Muscle layer of colon (tissue), 2 donors: ENCODE data around the gene RPTOR.
A peak's percentile ranks its signal among the peaks of the same experiment; 100 is the strongest.

ENCODE experiments used
- H3K27ac ChIP-seq: one replicate; pipeline ENCODE4 v1.7.0; 2013; ENCODE audit warnings: low read depth, mild to moderate bottlenecking, low read length, moderate library complexity
- H3K27me3 ChIP-seq, 2 donors: one replicate each; pipeline ENCODE4 v1.7.0; 2013; ENCODE audit warnings: low read length in 2 of 2, mild to moderate bottlenecking in 2 of 2; ENCODE audit not compliant: insufficient read depth in 2 of 2, control insufficient read depth in 1 of 2
- H3K36me3 ChIP-seq: one replicate; pipeline ENCODE4 v1.7.0; 2013; ENCODE audit warnings: mild to moderate bottlenecking, low read length; ENCODE audit not compliant: insufficient read depth
- H3K4me1 ChIP-seq: one replicate; pipeline ENCODE4 v1.7.0; 2013; ENCODE audit warnings: mild to moderate bottlenecking, low read length; ENCODE audit not compliant: insufficient read depth
- H3K4me3 ChIP-seq, 2 donors: one replicate each; pipeline ENCODE4 v1.7.0; 2013; ENCODE audit warnings: low read length in 2 of 2, low read depth in 1 of 2, mild to moderate bottlenecking in 1 of 2, moderate library complexity in 1 of 2
- H3K9ac ChIP-seq: one replicate; pipeline ENCODE4 v1.7.0; 2013; ENCODE audit warnings: low read length
- H3K9me3 ChIP-seq: one replicate; pipeline ENCODE4 v1.7.0; 2013; ENCODE audit warnings: mild to moderate bottlenecking, low read length
- donor health status: abdominal sarcoma.
- donor health status: Adenocarcinoma of cecum.

Gene RPTOR

DNA sequence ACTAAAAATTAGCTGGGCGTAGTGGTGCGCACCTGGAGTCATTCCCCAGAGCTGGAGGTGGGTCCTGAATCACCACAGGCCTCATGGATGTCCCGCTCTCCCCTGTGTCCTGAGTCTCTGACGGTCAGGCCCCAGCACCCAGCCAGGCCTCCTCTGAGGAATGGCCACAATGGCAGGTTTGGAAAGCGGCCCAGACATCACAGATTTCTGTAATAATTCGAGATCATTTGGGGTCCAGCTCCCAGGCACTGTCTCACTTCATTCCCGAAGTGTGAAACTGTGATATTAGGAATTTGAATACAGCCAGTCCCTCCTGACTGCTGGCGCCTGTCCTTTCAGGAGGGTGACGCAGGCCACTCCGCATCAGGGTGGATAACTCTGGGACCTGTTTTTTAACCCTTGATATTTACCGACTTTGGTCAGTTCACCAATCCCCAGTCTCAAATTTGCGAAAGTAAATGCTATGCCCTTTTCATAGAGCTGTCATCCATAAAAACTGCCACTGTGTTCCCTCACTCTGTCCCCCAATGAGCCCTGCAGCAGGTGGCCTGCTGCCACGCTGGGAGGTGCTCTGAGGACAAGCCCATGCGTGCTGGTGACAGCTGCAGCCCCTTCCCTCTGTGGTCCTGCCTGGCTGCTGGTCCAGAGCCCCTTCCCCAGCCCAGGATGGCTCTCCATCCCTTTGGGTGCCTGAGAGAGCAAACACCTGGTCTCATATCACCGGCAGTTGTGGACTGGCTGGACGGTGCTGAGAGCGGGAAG lies 28.3 kb upstream of the RPTOR start:
- H3K4me3 ChIP-seq: no peak overlapping the region
- no peak overlapping the region for H3K27ac ChIP-seq
- H3K4me1 ChIP-seq: no peaks in the 10 kb centered on the region
- no peaks in the 10 kb centered on the region for H3K27me3 ChIP-seq
- no peaks in the 10 kb centered on the region for H3K36me3 ChIP-seq
- H3K9ac ChIP-seq: no peak overlapping the region
- no peaks in the 10 kb centered on the region for H3K9me3 ChIP-seq

- Histone ChIP-seq H3K9ac (no peak overlapping the region), H3K4me1 (no peaks in the 10 kb centered on the region), H3K27me3 (no peaks in the 10 kb centered on the region), H3K36me3 (no peaks in the 10 kb centered on the region), H3K9me3 (no peaks in the 10 kb centered on the region), H3K4me3 (no peak overlapping the region), H3K27ac (no peak overlapping the region)
Measured at GRCh38 chr17:80517641-80518040, 27.0 kb upstream of the RPTOR start.

DNA sequence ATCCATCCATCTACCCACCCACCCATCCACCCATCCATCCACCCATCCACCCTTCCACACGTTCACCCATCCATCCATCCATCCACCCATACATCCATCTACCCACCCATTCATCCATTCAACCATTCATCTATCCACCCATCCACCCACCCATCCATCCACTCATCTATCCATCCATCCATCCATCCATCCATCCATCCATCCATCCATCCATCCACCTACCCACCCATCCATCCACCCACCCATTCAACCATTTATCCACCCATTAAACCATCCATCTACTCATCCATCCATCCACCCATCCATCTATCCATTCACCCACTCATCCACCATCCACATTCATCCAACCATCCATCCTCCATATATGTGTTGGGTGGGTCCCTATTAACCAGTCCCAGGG lies 26.2 kb upstream of the RPTOR start:
- Histone ChIP-seq H3K27me3 (no peaks in the 10 kb centered on the region), H3K36me3 (no peaks in the 10 kb centered on the region), H3K4me1 (peaks cover 2% of the 10 kb centered on the region), H3K27ac (no peak overlapping the region), H3K9ac (no peak overlapping the region), H3K4me3 (no peak overlapping the region), H3K9me3 (no peaks in the 10 kb centered on the region)

- H3K9me3 ChIP-seq: no peaks in the 10 kb centered on the region
- H3K9ac ChIP-seq: no peak overlapping the region
- no peak overlapping the region for H3K27ac ChIP-seq
- no peaks in the 10 kb centered on the region for H3K27me3 ChIP-seq
- peaks cover 10% of the 10 kb centered on the region for H3K4me1 ChIP-seq
- H3K36me3 ChIP-seq: no peaks in the 10 kb centered on the region
- no peak overlapping the region for H3K4me3 ChIP-seq
Measured at GRCh38 chr17:80519091-80519781, 25.4 kb upstream of the RPTOR start.

DNA sequence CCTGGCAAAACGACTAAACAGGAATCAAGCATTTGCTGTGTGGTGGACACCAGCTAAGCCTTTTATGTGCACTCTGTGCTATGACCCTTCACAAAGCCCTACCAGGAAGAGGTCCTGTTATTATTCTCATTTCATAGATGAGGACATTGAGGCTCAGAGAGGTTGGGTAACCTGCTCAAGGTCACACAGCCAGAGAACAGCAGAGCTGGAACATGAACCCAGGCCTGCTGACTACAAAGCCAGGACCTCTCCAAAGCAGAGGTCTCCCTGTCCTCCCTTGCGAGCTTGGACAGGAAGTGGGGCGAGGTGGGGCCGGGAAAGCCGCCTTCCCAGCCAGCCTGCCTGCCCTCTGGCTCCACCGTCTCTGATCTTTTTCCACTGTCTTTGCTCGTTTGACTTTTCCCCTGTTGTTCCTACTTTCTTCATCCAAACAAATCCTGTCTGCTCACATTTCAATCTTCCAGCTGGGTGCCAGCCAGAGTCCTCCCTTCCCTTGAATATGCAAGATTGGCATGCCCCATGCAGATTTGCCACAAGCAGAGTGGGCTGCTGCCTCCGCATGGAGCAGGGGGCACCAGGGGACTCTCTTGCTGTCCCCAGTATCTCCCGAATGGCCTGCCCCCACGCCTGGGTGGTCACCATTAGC lies 23.7 kb upstream of the RPTOR start:
- H3K27ac ChIP-seq: no peak overlapping the region
- H3K36me3 ChIP-seq: no peaks in the 10 kb centered on the region
- H3K9ac ChIP-seq: no peak overlapping the region
- no peaks in the 10 kb centered on the region for H3K27me3 ChIP-seq
- no peak overlapping the region for H3K4me3 ChIP-seq
- H3K4me1 ChIP-seq: peaks cover 21% of the 10 kb centered on the region
- H3K9me3 ChIP-seq: no peaks in the 10 kb centered on the region

- Histone ChIP-seq H3K9me3 (no peaks in the 10 kb centered on the region), H3K4me3 (no peak overlapping the region), H3K27me3 (no peaks in the 10 kb centered on the region), H3K27ac (no peak overlapping the region), H3K36me3 (no peaks in the 10 kb centered on the region), H3K9ac (no peak overlapping the region), H3K4me1 (peaks cover 21% of the 10 kb centered on the region)
Measured at GRCh38 chr17:80523054-80523744, 21.4 kb upstream of the RPTOR start.

GRCh38 chr17:80523956-80524712 lies 20.5 kb upstream of the RPTOR start:
- H3K27ac ChIP-seq: peak overlapping the region; percentile 67
- H3K4me1 ChIP-seq: peaks cover 27% of the 10 kb centered on the region
- no peak overlapping the region for H3K4me3 ChIP-seq
- H3K36me3 ChIP-seq: no peaks in the 10 kb centered on the region
- H3K9me3 ChIP-seq: no peaks in the 10 kb centered on the region
- no peaks in the 10 kb centered on the region for H3K27me3 ChIP-seq
- no peak overlapping the region for H3K9ac ChIP-seq

- Histone ChIP-seq H3K9me3 (no peaks in the 10 kb centered on the region), H3K4me3 (no peak overlapping the region), H3K9ac (no peak overlapping the region), H3K27ac (no peak overlapping the region), H3K36me3 (no peaks in the 10 kb centered on the region), H3K4me1 (peaks cover 32% of the 10 kb centered on the region), H3K27me3 (no peaks in the 10 kb centered on the region)
Measured at GRCh38 chr17:80526116-80526910, 18.3 kb upstream of the RPTOR start.

GRCh38 chr17:80527016-80527645 lies 17.5 kb upstream of the RPTOR start:
- Histone ChIP-seq H3K9ac (no peak overlapping the region), H3K27ac (no peak overlapping the region), H3K4me3 (no peak overlapping the region), H3K4me1 (peaks cover 32% of the 10 kb centered on the region), H3K36me3 (no peaks in the 10 kb centered on the region), H3K9me3 (no peaks in the 10 kb centered on the region), H3K27me3 (no peaks in the 10 kb centered on the region)

GRCh38 chr17:80528536-80528935 lies 16.1 kb upstream of the RPTOR start:
- H3K4me1 ChIP-seq: peaks cover 29% of the 10 kb centered on the region
- no peak overlapping the region for H3K4me3 ChIP-seq
- no peaks in the 10 kb centered on the region for H3K9me3 ChIP-seq
- H3K9ac ChIP-seq: no peak overlapping the region
- H3K27me3 ChIP-seq: no peaks in the 10 kb centered on the region
- no peaks in the 10 kb centered on the region for H3K36me3 ChIP-seq
- peak overlapping the region; percentile 8 for H3K27ac ChIP-seq
